ENCODE measurements around the gene IPO5.

DNA sequence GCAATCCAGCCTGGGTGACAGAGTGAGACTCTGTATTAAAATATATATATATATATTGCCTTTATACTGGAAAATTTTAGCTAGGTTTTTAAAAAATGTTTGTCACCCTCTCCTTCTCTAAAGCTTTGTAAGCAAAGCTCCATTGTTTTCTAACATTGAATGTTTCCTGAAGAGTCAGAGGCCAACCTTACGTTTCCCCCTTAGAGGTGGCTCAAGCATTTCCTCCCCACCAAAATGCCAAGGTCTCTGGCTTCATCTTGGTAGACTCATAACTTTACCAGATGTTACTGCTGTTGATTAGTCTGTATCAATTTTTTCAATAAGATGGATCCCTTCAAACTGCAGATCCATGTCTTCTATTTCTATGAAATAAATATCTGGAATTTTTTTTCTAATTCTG, 25.2 kb upstream of the IPO5 start:
- TF ChIP-seq, protein P1, sequence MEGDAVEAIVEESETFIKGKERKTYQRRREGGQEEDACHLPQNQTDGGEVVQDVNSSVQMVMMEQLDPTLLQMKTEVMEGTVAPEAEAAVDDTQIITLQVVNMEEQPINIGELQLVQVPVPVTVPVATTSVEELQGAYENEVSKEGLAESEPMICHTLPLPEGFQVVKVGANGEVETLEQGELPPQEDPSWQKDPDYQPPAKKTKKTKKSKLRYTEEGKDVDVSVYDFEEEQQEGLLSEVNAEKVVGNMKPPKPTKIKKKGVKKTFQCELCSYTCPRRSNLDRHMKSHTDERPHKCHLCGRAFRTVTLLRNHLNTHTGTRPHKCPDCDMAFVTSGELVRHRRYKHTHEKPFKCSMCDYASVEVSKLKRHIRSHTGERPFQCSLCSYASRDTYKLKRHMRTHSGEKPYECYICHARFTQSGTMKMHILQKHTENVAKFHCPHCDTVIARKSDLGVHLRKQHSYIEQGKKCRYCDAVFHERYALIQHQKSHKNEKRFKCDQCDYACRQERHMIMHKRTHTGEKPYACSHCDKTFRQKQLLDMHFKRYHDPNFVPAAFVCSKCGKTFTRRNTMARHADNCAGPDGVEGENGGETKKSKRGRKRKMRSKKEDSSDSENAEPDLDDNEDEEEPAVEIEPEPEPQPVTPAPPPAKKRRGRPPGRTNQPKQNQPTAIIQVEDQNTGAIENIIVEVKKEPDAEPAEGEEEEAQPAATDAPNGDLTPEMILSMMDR (conservative IDR thresholded peaks at IDR 0.05; ENCODE audit: low read depth, low read length) = no peak
- TF ChIP-seq EZH2 (IDR thresholded peaks at IDR 0.05; ENCODE audit: low read length, unreplicated experiment) (no peak), EZH2phosphoT487 (IDR thresholded peaks at IDR 0.05; ENCODE audit: borderline replicate concordance, low read length) (no peak)
